ENCODE results near the gene IL26.

The IL26 gene

DNA sequence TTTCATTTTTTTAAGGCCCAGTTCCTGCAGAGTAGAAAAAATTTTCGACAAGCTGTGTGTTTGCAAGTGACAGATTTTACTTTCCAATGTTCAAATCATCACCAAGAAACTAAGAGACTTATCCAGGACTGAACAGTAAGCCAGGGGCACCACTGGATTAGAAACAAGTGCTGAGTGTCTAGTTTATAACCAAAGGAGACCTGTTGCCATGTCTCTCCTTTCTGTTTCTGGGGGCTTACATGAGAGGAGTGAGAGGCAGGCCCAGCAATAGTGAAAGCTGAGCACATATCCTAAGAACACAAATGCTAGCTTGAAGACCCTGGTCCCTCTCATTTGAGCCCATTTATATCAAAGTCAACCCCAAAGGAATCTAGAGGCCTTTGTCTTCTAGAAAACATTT lies 69.0 kb downstream of the IL26 start:
- H4K8ac ChIP-seq (ENCODE audit: low read depth, low read length): no peak overlapping the region
- H3K4me2 ChIP-seq (ENCODE audit: insufficient read depth, low read length, poor library complexity, severe bottlenecking): no peak overlapping the region
- H3K79me1 ChIP-seq (ENCODE audit: low read depth, low read length): no peaks in the 10 kb centered on the region
- H2BK120ac ChIP-seq (ENCODE audit: low read depth, low read length): no peak overlapping the region
- H3K27me3 ChIP-seq (ENCODE audit: control insufficient read depth in 3 of 3, insufficient read depth in 3 of 3, low read depth in 1 of 3, low read length in 3 of 3): no peaks in the 10 kb centered on the region
- H3K36me3 ChIP-seq (replicated peaks in 1 of 2; ENCODE audit: control insufficient read depth in 2 of 2, insufficient read depth in 2 of 2, low read length in 2 of 2): no peaks in the 10 kb centered on the region
- H2AK5ac ChIP-seq (ENCODE audit: low read depth, low read length): no peak overlapping the region
- no peak overlapping the region for H2BK15ac ChIP-seq (ENCODE audit: low read length)
- no peak overlapping the region for H2BK12ac ChIP-seq (ENCODE audit: low read length)
- H3K9ac ChIP-seq (ENCODE audit: low read depth, low read length, poor library complexity): no peak overlapping the region
- no peaks in the 10 kb centered on the region for H3K9me3 ChIP-seq (replicated peaks in 1 of 2; ENCODE audit: control insufficient read depth in 2 of 2, insufficient read depth in 1 of 2, low read depth in 1 of 2, low read length in 2 of 2)
- no peaks in the 10 kb centered on the region for H3K4me1 ChIP-seq (ENCODE audit: control insufficient read depth in 2 of 2, insufficient read depth in 1 of 2, low read depth in 1 of 2, low read length in 2 of 2)
- no peak for DNase-seq (ENCODE audit: low spot score)
- H3K4me3 ChIP-seq (ENCODE audit: low read length in 2 of 2): no peak overlapping the region
- H3K4ac ChIP-seq (ENCODE audit: low read length): no peak overlapping the region
- H3K18ac ChIP-seq (ENCODE audit: low read length): no peak overlapping the region
- H2AFZ ChIP-seq (ENCODE audit: low read length): no peak overlapping the region
- H3K14ac ChIP-seq (ENCODE audit: low read length): no peak overlapping the region
- WGBS, 2 donors (ENCODE audit: extremely low coverage in 2 of 2, insufficient read length in 2 of 2, insufficient replicate concordance in 1 of 2): no CpG with 5 or more reads among the region's 1 CpG
- H3K23ac ChIP-seq (ENCODE audit: low read depth, low read length, poor library complexity): no peak overlapping the region
- H3K27ac ChIP-seq (replicated peaks; ENCODE audit: low read length): no peak overlapping the region
- no peak overlapping the region for H4K91ac ChIP-seq (ENCODE audit: low read depth, low read length, poor library complexity)
- H2BK5ac ChIP-seq (ENCODE audit: low read length): no peak overlapping the region

DNA sequence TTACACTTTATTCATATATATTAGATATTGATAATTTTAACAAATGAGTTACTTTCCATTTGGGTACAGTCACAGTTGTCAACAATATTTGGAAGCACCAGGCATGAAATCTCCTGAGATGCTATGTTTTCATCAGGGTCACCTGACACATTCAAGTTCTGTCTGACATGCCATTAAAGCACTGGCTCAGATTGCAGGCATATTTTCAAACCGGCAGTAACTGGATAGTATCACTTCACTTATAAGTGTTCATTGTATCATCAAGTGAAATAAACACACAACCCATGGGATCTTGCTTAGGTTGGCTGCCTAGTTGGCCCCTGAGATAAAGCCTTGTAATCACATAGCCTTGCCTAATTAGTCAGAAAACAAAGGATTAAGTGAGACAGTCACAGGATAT lies 70.8 kb downstream of the IL26 start:
- H3K4me2 ChIP-seq (ENCODE audit: insufficient read depth, low read length, poor library complexity, severe bottlenecking): no peak overlapping the region
- H3K9me3 ChIP-seq (replicated peaks in 1 of 2; ENCODE audit: control insufficient read depth in 2 of 2, insufficient read depth in 1 of 2, low read depth in 1 of 2, low read length in 2 of 2): no peaks in the 10 kb centered on the region
- H3K4me3 ChIP-seq (ENCODE audit: low read length in 2 of 2): no peak overlapping the region
- no peak overlapping the region for H3K18ac ChIP-seq (ENCODE audit: low read length)
- H3K14ac ChIP-seq (ENCODE audit: low read length): no peak overlapping the region
- no peak overlapping the region for H2BK15ac ChIP-seq (ENCODE audit: low read length)
- H3K27me3 ChIP-seq (ENCODE audit: control insufficient read depth in 3 of 3, insufficient read depth in 3 of 3, low read depth in 1 of 3, low read length in 3 of 3): no peaks in the 10 kb centered on the region
- no peak overlapping the region for H3K4ac ChIP-seq (ENCODE audit: low read length)
- no peak overlapping the region for H2BK120ac ChIP-seq (ENCODE audit: low read depth, low read length)
- no peaks in the 10 kb centered on the region for H3K36me3 ChIP-seq (replicated peaks in 1 of 2; ENCODE audit: control insufficient read depth in 2 of 2, insufficient read depth in 2 of 2, low read length in 2 of 2)
- H2BK5ac ChIP-seq (ENCODE audit: low read length): no peak overlapping the region
- no peak overlapping the region for H2AK5ac ChIP-seq (ENCODE audit: low read depth, low read length)
- no peak overlapping the region for H2BK12ac ChIP-seq (ENCODE audit: low read length)
- H4K91ac ChIP-seq (ENCODE audit: low read depth, low read length, poor library complexity): no peak overlapping the region
- no peaks in the 10 kb centered on the region for H3K79me1 ChIP-seq (ENCODE audit: low read depth, low read length)
- no CpG with 5 or more reads among the region's 1 CpG for WGBS, 2 donors (ENCODE audit: extremely low coverage in 2 of 2, insufficient read length in 2 of 2, insufficient replicate concordance in 1 of 2)
- H3K9ac ChIP-seq (ENCODE audit: low read depth, low read length, poor library complexity): no peak overlapping the region
- no peak for DNase-seq (ENCODE audit: low spot score)
- H4K8ac ChIP-seq (ENCODE audit: low read depth, low read length): no peak overlapping the region
- no peak overlapping the region for H3K27ac ChIP-seq (replicated peaks; ENCODE audit: low read length)
- no peaks in the 10 kb centered on the region for H3K4me1 ChIP-seq (ENCODE audit: control insufficient read depth in 2 of 2, insufficient read depth in 1 of 2, low read depth in 1 of 2, low read length in 2 of 2)
- H3K23ac ChIP-seq (ENCODE audit: low read depth, low read length, poor library complexity): no peak overlapping the region
- H2AFZ ChIP-seq (ENCODE audit: low read length): no peak overlapping the region

Measured in neuronal stem cell (in vitro differentiated cells).